Mucosa of rectum (tissue), 2 donors: ENCODE results near the gene UBXN11.

Experiments used
- H3K27ac ChIP-seq, 2 donors: one replicate each; pipeline ENCODE4 v1.7.0; 2013; ENCODE audit warnings: inconsistent platforms in 2 of 2, low read depth in 2 of 2, low read length in 2 of 2
- H3K27me3 ChIP-seq, 2 donors: one replicate each; pipeline ENCODE4 v1.7.0; 2013; ENCODE audit warnings: low read length in 2 of 2; ENCODE audit not compliant: control insufficient read depth in 2 of 2, insufficient read depth in 2 of 2
- H3K36me3 ChIP-seq, 2 donors: one replicate each; pipeline ENCODE4 v1.7.0; 2013; ENCODE audit warnings: low read length in 2 of 2; ENCODE audit not compliant: control insufficient read depth in 2 of 2, insufficient read depth in 2 of 2
- H3K4me1 ChIP-seq, 2 donors: one replicate each; pipeline ENCODE4 v1.7.0; 2013; ENCODE audit warnings: low read length in 2 of 2, mild to moderate bottlenecking in 1 of 2; ENCODE audit not compliant: control insufficient read depth in 2 of 2, insufficient read depth in 2 of 2
- H3K4me3 ChIP-seq, 2 donors: one replicate each; pipeline ENCODE4 v1.7.0; 2013; ENCODE audit warnings: low read length in 2 of 2
- H3K9ac ChIP-seq, 2 donors: one replicate each; pipeline ENCODE4 v1.7.0; 2013; ENCODE audit warnings: low read length in 2 of 2, low read depth in 1 of 2, mild to moderate bottlenecking in 1 of 2
- H3K9me3 ChIP-seq, 2 donors: one replicate each; pipeline ENCODE4 v1.7.0; 2013; ENCODE audit warnings: low read length in 2 of 2; ENCODE audit not compliant: control insufficient read depth in 2 of 2
- donor health status: healthy.
- donor health status: Normal muscosa, but diverticular disease.

UBXN11 gene

DNA sequence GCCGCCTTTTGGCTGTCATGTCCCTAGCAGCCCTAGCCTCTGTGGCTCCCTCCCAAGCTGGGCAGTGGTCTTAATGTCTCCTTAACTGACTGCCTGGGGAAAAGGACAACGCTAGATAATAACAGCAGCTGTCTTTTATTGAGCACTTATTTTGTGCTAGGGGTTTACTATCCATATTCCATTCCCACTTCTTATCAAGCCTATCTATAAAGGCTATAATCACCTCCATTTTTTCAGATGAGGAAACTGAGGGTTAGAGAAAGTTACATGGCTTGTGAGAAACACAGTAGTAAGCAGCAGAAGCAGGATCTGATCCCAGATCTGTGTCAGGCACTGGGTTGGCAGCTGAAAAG, 20.4 kb downstream of the UBXN11 start:
- peaks cover 69 to 71% of the 10 kb centered on the region in 2 donors for H3K4me1 ChIP-seq
- H3K27me3 ChIP-seq = no peaks in the 10 kb centered on the region
- H3K4me3 ChIP-seq = no peak overlapping the region
- H3K9ac ChIP-seq = no peak overlapping the region
- peaks cover 9 to 10% of the 10 kb centered on the region in 2 donors for H3K36me3 ChIP-seq
- peak overlapping the region; percentile 8 to 64 for H3K27ac ChIP-seq
- H3K9me3 ChIP-seq = no peaks in the 10 kb centered on the region

DNA sequence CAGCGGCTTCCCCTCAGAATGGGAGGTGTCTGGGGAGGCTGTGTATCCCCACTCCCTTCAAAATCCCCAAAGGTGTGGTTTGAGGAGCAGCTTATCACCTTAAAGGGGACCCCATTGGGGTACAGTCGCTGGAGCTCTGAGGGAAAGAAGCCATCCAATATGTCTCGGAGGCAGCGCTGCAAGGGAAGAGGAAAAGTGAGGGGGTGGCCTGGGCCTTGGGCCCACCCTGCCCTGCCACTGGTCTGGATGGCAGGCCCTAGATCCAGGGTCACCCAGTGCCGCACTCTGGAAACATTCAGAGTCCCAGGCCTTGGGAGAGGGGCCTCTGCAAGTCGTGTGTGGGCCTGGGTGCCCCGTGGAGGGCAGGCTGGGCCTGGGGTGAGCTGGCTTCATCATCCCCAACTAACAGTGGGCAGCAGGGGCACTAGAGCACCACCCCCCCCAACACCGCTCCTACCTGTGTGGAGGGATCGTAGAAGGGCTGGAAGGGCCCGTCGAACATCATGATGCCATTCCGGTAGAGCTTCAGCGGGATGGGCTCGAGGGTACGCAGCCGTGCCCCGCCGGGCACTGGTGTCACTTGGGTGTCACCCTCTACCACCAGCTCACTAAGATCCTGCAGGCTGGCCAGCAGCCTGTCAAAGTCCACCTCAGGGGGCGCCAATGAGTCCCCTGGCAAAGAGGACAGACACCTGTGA, 20.9 kb downstream of the UBXN11 start:
- Histone ChIP-seq H3K27ac (peak overlapping the region; percentile 8 to 64), H3K4me3 (no peak overlapping the region), H3K36me3 (peaks cover 11 to 12% of the 10 kb centered on the region in 2 donors), H3K27me3 (no peaks in the 10 kb centered on the region), H3K4me1 (peaks cover 70 to 71% of the 10 kb centered on the region in 2 donors), H3K9me3 (no peaks in the 10 kb centered on the region), H3K9ac (peak overlapping the region in 1 of 2 donors; percentile 21)

DNA sequence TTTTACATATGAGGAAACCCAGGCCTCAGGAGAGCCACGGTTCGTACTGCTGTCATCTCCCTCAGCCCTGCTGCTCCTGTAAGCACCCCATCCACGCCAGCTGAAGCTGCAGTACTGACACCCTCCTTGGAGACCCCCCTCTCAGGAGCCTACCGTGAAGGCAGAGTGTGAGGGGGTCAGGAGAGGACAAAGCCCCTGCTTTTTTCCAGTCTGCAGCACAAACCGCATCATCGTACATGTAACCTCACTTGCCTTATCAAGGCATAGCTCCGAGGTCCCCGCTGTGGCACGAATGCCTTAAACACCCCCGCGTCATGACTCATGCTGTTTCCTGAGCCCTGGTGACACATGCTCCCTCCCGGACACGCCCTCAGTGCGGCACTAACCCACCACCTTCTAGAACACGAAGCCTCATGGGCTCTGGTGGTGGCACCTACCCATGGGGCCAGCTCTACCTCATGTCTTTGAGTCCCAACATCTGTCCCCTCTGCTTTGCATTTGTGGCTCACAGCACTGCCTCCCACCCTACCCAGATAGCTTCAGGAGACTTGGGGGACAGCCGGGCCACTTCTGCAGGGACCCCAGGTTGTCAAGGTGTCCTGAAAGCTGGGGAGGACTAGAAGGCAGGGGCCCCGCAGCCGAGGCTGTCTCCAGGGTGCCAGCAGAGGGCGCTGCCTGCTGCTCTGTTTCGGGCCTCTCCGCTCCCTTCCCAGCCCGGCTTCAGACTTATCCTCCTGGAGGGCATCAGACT, 21.7 kb downstream of the UBXN11 start:
- Histone ChIP-seq H3K4me1 (peaks cover 63 to 66% of the 10 kb centered on the region in 2 donors), H3K27me3 (no peaks in the 10 kb centered on the region), H3K9ac (peak overlapping the region; percentile 21 to 34), H3K4me3 (no peak overlapping the region), H3K27ac (peak overlapping the region; percentile 58 to 64), H3K36me3 (peaks cover 11 to 12% of the 10 kb centered on the region in 2 donors), H3K9me3 (no peaks in the 10 kb centered on the region)

DNA sequence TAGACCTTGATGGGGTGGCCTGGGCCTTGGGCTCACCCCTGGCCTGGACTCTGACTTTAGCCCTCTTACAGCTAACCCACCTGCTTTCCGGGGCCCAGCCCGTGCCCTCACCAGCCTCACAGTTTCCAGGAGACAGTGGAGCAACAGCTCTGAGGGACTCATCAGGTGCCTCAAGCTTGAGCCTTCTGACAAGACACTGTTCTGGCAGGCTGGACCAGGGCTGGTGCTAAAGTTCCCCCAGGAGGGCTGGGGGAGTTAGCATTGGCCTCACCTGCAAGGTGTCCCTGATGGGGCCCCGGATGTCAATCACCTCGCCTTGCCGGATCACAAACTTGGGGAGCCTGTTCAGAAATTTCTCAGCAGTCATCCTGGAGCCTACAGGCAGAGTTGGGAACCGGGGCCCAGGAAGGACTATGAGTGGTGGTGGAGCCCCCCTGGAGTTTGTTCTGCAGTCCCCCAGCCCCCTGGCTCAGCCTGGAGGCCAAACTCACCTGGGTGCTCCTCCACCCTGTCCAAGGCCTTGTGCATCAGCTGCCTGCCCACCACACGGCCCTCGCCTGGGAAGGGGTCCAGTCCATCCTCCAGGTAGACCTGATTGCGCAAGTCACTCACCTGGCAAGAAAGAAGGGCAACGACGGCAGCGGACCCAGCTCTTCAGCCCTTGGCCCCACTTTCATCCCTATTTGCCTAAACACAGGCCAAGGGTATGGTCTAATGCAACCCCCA, 22.4 kb downstream of the UBXN11 start:
- Histone ChIP-seq H3K27me3 (no peaks in the 10 kb centered on the region), H3K9ac (peak overlapping the region; percentile 21 to 34), H3K4me1 (peaks cover 62 to 65% of the 10 kb centered on the region in 2 donors), H3K9me3 (no peaks in the 10 kb centered on the region), H3K36me3 (peaks cover 11 to 12% of the 10 kb centered on the region in 2 donors), H3K27ac (peak overlapping the region; percentile 1 to 64), H3K4me3 (no peak overlapping the region)

DNA sequence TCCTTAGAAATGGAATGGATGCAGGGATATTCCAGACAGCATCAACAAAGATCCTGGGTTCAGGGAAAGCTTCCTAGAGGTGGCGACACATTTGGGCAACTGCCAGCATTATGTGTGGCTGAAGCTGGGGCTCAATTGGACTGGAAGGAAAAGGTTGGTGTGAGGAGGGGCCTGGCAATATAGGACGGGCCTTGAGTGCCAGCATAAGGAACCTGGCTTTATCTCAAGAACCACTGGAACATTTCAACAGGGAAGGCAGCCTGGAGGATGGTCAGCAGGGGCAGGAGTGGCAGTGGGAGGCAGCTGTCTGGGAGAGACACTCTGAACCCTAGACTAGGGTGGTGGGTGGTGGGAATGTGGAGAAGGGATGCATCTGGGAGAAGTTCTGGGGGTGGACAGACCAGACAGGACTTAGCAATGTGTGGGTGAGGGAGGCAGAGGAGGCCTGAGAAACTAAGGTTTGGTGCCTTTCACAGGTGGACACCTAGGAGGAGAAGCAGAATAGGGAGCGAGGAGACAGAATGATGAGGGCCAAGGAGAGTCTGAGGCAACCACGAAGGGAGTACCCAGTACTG, 23.1 kb downstream of the UBXN11 start:
- Histone ChIP-seq H3K27ac (peak overlapping the region; percentile 14 to 32), H3K36me3 (peaks cover 11 to 12% of the 10 kb centered on the region in 2 donors), H3K27me3 (no peaks in the 10 kb centered on the region), H3K9ac (no peak overlapping the region), H3K4me1 (peaks cover 62 to 63% of the 10 kb centered on the region in 2 donors), H3K9me3 (no peaks in the 10 kb centered on the region), H3K4me3 (no peak overlapping the region)

DNA sequence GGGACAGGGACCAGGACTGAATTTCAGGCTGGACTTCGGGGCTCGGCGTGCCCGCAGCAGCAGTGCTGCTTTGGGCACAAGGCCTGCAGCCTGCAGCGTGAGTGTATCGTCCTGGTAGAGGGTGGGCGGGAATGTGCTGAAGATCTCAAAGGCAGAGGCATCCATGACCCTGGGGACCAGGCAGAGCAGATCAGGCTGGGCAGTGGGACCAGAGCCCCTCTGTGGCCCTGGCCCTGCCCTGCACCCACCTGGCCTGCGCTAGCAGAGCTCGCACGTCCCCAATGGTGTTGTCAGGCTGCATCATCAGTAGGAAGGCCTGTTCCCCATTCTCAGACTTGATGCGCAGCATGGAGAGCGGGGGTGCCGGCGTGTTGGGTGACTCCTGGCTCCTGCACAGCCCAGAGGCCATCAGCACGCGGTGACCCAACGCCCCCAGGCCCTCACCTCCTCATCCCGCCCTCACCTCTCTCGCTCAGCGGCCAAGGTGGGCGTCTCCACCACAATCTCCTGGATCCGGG, 24.0 kb downstream of the UBXN11 start:
- H3K36me3 ChIP-seq = peaks cover 11 to 12% of the 10 kb centered on the region in 2 donors
- H3K4me1 ChIP-seq = peaks cover 65 to 67% of the 10 kb centered on the region in 2 donors
- no peaks in the 10 kb centered on the region for H3K27me3 ChIP-seq
- H3K27ac ChIP-seq = peak overlapping the region in 1 of 2 donors; percentile 16
- H3K9ac ChIP-seq = no peak overlapping the region
- no peak overlapping the region for H3K4me3 ChIP-seq
- H3K9me3 ChIP-seq = no peaks in the 10 kb centered on the region

DNA sequence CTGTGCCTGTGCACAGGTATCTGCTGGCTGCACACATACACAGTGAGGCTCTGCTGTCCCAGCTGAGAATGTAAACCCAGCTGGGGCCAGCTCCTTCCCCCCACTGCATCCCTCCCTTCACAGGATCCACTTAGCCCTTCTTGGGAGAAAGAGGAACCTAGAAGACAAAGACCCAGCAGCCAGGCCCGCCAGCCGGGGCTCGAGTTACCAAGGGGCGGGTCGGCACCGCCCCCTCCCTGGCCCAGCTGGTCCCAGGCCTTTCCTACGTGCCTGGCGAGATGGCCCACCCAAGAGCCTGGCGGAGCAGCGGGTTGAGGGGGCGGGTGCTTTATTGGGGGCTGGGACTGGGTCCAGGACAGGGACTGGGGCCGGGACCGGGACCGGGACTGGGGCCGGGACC, 24.5 kb downstream of the UBXN11 start:
- peaks cover 67 to 69% of the 10 kb centered on the region in 2 donors for H3K4me1 ChIP-seq
- H3K27me3 ChIP-seq = no peaks in the 10 kb centered on the region
- H3K27ac ChIP-seq = peak overlapping the region in 1 of 2 donors; percentile 98
- no peaks in the 10 kb centered on the region for H3K9me3 ChIP-seq
- peak overlapping the region in 1 of 2 donors; percentile 82 for H3K4me3 ChIP-seq
- peaks cover 11 to 12% of the 10 kb centered on the region in 2 donors for H3K36me3 ChIP-seq
- peak overlapping the region in 1 of 2 donors; percentile 97 for H3K9ac ChIP-seq

DNA sequence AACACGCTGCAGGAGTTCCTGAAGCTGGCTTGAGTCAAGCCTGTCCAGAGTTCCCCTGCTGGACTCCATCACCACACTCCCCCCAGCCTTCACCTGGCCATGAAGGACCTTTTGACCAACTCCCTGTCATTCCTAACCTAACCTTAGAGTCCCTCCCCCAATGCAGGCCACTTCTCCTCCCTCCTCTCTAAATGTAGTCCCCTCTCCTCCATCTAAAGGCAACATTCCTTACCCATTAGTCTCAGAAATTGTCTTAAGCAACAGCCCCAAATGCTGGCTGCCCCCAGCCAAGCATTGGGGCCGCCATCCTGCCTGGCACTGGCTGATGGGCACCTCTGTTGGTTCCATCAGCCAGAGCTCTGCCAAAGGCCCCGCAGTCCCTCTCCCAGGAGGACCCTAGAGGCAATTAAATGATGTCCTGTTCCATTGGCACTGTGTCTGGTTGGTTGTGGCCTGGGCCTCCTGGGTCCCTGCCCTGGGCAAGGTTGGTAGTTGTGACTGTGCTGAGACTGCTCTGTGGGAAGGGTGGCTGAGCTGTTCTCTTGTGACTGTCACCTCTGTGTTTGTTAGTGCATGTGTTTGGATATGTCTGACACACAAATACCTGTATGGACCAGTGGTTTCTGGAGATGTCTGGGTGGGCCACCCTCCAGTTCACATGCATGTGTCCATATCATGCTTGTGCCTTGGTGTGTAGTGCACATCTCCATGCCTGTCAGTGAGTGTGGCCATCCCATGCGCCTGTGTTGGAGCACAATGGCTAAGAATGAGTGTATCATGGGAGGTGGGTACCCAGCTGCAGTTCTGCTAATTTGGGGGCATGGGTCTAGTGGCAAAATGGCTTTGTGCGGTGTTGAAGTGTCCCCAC, 25.1 kb downstream of the UBXN11 start:
- H3K36me3 ChIP-seq = peaks cover 11 to 12% of the 10 kb centered on the region in 2 donors
- H3K27ac ChIP-seq = peak overlapping the region; percentile 94 to 98
- peak overlapping the region; percentile 75 to 82 for H3K4me3 ChIP-seq

More for the DNA sequence above, 25.1 kb downstream of the UBXN11 start:
- Histone ChIP-seq H3K27me3 (no peaks in the 10 kb centered on the region), H3K4me1 (peaks cover 70 to 74% of the 10 kb centered on the region in 2 donors), H3K9me3 (no peaks in the 10 kb centered on the region), H3K9ac (peak overlapping the region; percentile 41 to 97)
